ENCODE data around the gene TSNAX. TPM values are rescaled to one million over a fixed set of nuclear protein-coding genes. Genes with fewer than 3 reads are reported as not detected.

Gene TSNAX
- total and polyA plus RNA-seq, 9 donors = 19.9 to 43.0 (median 32.0) TPM

- WGBS, 3 donors = 83 to 87% (median 85%) methylated on average over 4 of the region's 4 CpGs
- no peak overlapping the region for H3K27ac ChIP-seq
Measured at GRCh38 chr1:231549733-231550447, 21.4 kb downstream of the TSNAX start.

GRCh38 chr1:231550448-231550781 lies 21.9 kb downstream of the TSNAX start:
- Histone ChIP-seq H3K36me3 (no peaks in the 10 kb centered on the region), H3K27me3 (no peaks in the 10 kb centered on the region), H3K4me1 (ENCODE audit: insufficient read depth) (no peaks in the 10 kb centered on the region), H3K27ac (no peak overlapping the region), H3K4me3 (no peak overlapping the region), H3K9me3 (no peaks in the 10 kb centered on the region)
- intact Hi-C loops (cut with DNase I) = no loop called here
- WGBS, 3 donors = 71 to 76% (median 74%) methylated on average over 2 of the region's 2 CpGs
- no peak for DNase-seq
- TF ChIP-seq EP300 (IDR thresholded peaks at IDR 0.05) (no peak), POLR2A (IDR thresholded peaks at IDR 0.05) (no peak), CTCF (IDR thresholded peaks at IDR 0.05) (no peak)

More at GRCh38 chr1:231549733-231550447, 21.4 kb downstream of the TSNAX start:
- Histone ChIP-seq H3K36me3 (no peaks in the 10 kb centered on the region), H3K27me3 (no peaks in the 10 kb centered on the region), H3K9me3 (no peaks in the 10 kb centered on the region), H3K4me3 (no peak overlapping the region), H3K4me1 (ENCODE audit: insufficient read depth) (no peaks in the 10 kb centered on the region)
- TF ChIP-seq POLR2A (IDR thresholded peaks at IDR 0.05) (no peak), EP300 (IDR thresholded peaks at IDR 0.05) (no peak), CTCF (IDR thresholded peaks at IDR 0.05) (no peak)
- intact Hi-C loops (cut with DNase I) = no loop called here
- DNase-seq = no peak

GRCh38 chr1:231553320-231553719 lies 24.9 kb downstream of the TSNAX start:
- Histone ChIP-seq H3K27ac (no peak overlapping the region), H3K4me1 (ENCODE audit: insufficient read depth) (peaks cover 3% of the 10 kb centered on the region), H3K9me3 (no peaks in the 10 kb centered on the region), H3K27me3 (no peaks in the 10 kb centered on the region), H3K4me3 (no peak overlapping the region), H3K36me3 (no peaks in the 10 kb centered on the region)
- intact Hi-C loops (cut with DNase I) = no loop called here
- DNase-seq = no peak
- WGBS, 3 donors = 54 to 63% (median 58%) methylated on average over 2 of the region's 2 CpGs
- TF ChIP-seq CTCF (IDR thresholded peaks at IDR 0.05) = no peak
- TF ChIP-seq POLR2A (IDR thresholded peaks at IDR 0.05) = no peak
- no peak for TF ChIP-seq EP300 (IDR thresholded peaks at IDR 0.05)

GRCh38 chr1:231554969-231555368 lies 26.5 kb downstream of the TSNAX start:
- H3K36me3 ChIP-seq = no peaks in the 10 kb centered on the region
- no peak for TF ChIP-seq POLR2A (IDR thresholded peaks at IDR 0.05)
- TF ChIP-seq CTCF (IDR thresholded peaks at IDR 0.05) = no peak
- TF ChIP-seq EP300 (IDR thresholded peaks at IDR 0.05) = no peak
- no peak overlapping the region for H3K27ac ChIP-seq
- intact Hi-C loops (cut with DNase I) = no loop called here
- no peak overlapping the region for H3K4me3 ChIP-seq
- peaks cover 3% of the 10 kb centered on the region for H3K4me1 ChIP-seq (ENCODE audit: insufficient read depth)
- no peaks in the 10 kb centered on the region for H3K9me3 ChIP-seq
- H3K27me3 ChIP-seq = no peaks in the 10 kb centered on the region
- WGBS, 3 donors = 83 to 91% (median 91%) methylated on average over 2 of the region's 2 CpGs
- no peak for DNase-seq
